Renal cortical epithelial cell (primary cell): ENCODE results near the gene RBFOX2. TPM values are rescaled to one million over a fixed set of nuclear protein-coding genes. Genes with fewer than 3 reads are reported as not detected.

ENCODE experiments used
- DNase-seq: peaks from one replicate; pipeline ENCODE4 v3.0.0-alpha.2; 2011; ENCODE audit warnings: low read depth
- total RNA-seq: library from RNA; depleted of rRNA; stranded (reverse); fragments of >200 nt; gene quantifications from 2 replicates; pipeline ENCODE4 v1.2.3, GENCODE V29; 2014

RBFOX2 gene
- total RNA-seq, 1 donor from 2014 or later, result 125 TPM

- DNase-seq, result no peak
Measured at GRCh38 chr22:35977136-35977535, 51.5 kb downstream of the RBFOX2 start.

- DNase-seq, result no peak
Measured at GRCh38 chr22:35973388-35973787, 55.2 kb downstream of the RBFOX2 start.

GRCh38 chr22:35972559-35972958 lies 56.1 kb downstream of the RBFOX2 start:
- DNase-seq, result no peak

- no peak for DNase-seq
Measured at GRCh38 chr22:35971456-35972119, 57.0 kb downstream of the RBFOX2 start.

GRCh38 chr22:35970616-35971455 lies 57.8 kb downstream of the RBFOX2 start:
- DNase-seq, result no peak

GRCh38 chr22:35967046-35967397 lies 61.6 kb downstream of the RBFOX2 start:
- DNase-seq, result no peak

- DNase-seq, result no peak
Measured at GRCh38 chr22:35966314-35967045, 62.1 kb downstream of the RBFOX2 start.

GRCh38 chr22:35963237-35963810 lies 65.3 kb downstream of the RBFOX2 start:
- no peak for DNase-seq

- DNase-seq, result peak; percentile 59
Measured at GRCh38 chr22:35961480-35962295, 66.9 kb downstream of the RBFOX2 start.

- DNase-seq, result no peak
Measured at GRCh38 chr22:35960854-35961253, 67.8 kb downstream of the RBFOX2 start.

- no peak for DNase-seq
Measured at GRCh38 chr22:35959121-35959800, 69.4 kb downstream of the RBFOX2 start.

GRCh38 chr22:35958334-35958733 lies 70.3 kb downstream of the RBFOX2 start:
- no peak for DNase-seq

GRCh38 chr22:35957589-35957988 lies 71.0 kb downstream of the RBFOX2 start:
- no peak for DNase-seq

- no peak for DNase-seq
Measured at GRCh38 chr22:35956850-35957249, 71.8 kb downstream of the RBFOX2 start.

- DNase-seq, result no peak
Measured at GRCh38 chr22:35955546-35955945, 73.1 kb downstream of the RBFOX2 start.

- DNase-seq, result no peak
Measured at GRCh38 chr22:35952576-35952975, 76.0 kb downstream of the RBFOX2 start.

- DNase-seq, result no peak
Measured at GRCh38 chr22:35950262-35950661, 78.4 kb downstream of the RBFOX2 start.

- no peak for DNase-seq
Measured at GRCh38 chr22:35949243-35949642, 79.4 kb downstream of the RBFOX2 start.

GRCh38 chr22:35947794-35948425 lies 80.7 kb downstream of the RBFOX2 start:
- no peak for DNase-seq

GRCh38 chr22:35944458-35944857 lies 84.2 kb downstream of the RBFOX2 start:
- no peak for DNase-seq
